Astrocyte (in vitro differentiated cells and primary cell): ENCODE data around the gene ATP13A2. TPM values are rescaled to one million over a fixed set of nuclear protein-coding genes. Genes with fewer than 3 reads are reported as not detected.

Experiments
- DNase-seq: peaks from one replicate; pipeline ENCODE4 v3.0.0-alpha.2; 2010; ENCODE audit warnings: low read depth
- FAIRE-seq: peaks from 2 replicates; lab custom pipeline; 2011; peaks lifted over from hg19 to GRCh38; lab: Jason Lieb, UNC
- H2AFZ ChIP-seq: 2 replicates; pipeline ENCODE4 v1.6.0; 2012; ENCODE audit warnings: low read depth, low read length, inconsistent platforms
- H3K27ac ChIP-seq: 2 replicates; pipeline ENCODE4 v1.5.1; 2011; ENCODE audit warnings: low read depth, low read length, inconsistent platforms
- H3K27me3 ChIP-seq: 2 replicates; pipeline ENCODE4 v1.6.0; 2011; ENCODE audit warnings: low read length, inconsistent platforms; ENCODE audit not compliant: insufficient read depth
- H3K36me3 ChIP-seq: 2 replicates; pipeline ENCODE4 v1.5.1; 2011; ENCODE audit warnings: low read length, inconsistent platforms; ENCODE audit not compliant: insufficient read depth
- H3K4me1 ChIP-seq: 2 replicates; pipeline ENCODE4 v1.5.1; 2011; ENCODE audit warnings: low read length, inconsistent platforms; ENCODE audit not compliant: insufficient read depth
- H3K4me2 ChIP-seq: 2 replicates; pipeline ENCODE4 v1.6.0; 2012; ENCODE audit warnings: low read length, inconsistent platforms
- H3K4me3 ChIP-seq: 2 replicates; pipeline ENCODE4 v1.5.1; 2011; ENCODE audit warnings: low read depth, mild to moderate bottlenecking, low read length, inconsistent platforms; ENCODE audit not compliant: insufficient read depth
- H3K79me2 ChIP-seq: 2 replicates; pipeline ENCODE4 v1.6.0; 2012; ENCODE audit warnings: mild to moderate bottlenecking, low read length, inconsistent platforms; ENCODE audit not compliant: insufficient read depth
- H3K9ac ChIP-seq: 2 replicates; pipeline ENCODE4 v1.6.0; 2012; ENCODE audit warnings: mild to moderate bottlenecking, low read length, inconsistent platforms
- H3K9me3 ChIP-seq: 2 replicates; pipeline ENCODE4 v1.5.1; 2012; ENCODE audit warnings: low read depth, mild to moderate bottlenecking, low read length, inconsistent platforms; ENCODE audit not compliant: insufficient read depth
- H4K20me1 ChIP-seq: 2 replicates; pipeline ENCODE4 v1.6.0; 2012; ENCODE audit warnings: low read length, inconsistent platforms; ENCODE audit not compliant: insufficient read depth
- H3K27ac Mint-ChIP-seq: one replicate; pipeline ENCODE4 v1.8.0; 2021; ENCODE audit warnings: mild to moderate bottlenecking, mixed read lengths; ENCODE audit not compliant: unreplicated experiment
- H3K27me3 Mint-ChIP-seq: one replicate; pipeline ENCODE4 v1.8.0; 2021; ENCODE audit warnings: low read depth, mixed read lengths; ENCODE audit not compliant: unreplicated experiment
- H3K36me3 Mint-ChIP-seq: one replicate; pipeline ENCODE4 v1.8.0; 2021; ENCODE audit warnings: low read depth, mixed read lengths; ENCODE audit not compliant: unreplicated experiment
- H3K4me1 Mint-ChIP-seq: one replicate; pipeline ENCODE4 v1.8.0; 2021; ENCODE audit warnings: low read depth, mixed read lengths; ENCODE audit not compliant: unreplicated experiment
- H3K4me3 Mint-ChIP-seq: one replicate; pipeline ENCODE4 v1.8.0; 2021; ENCODE audit warnings: mild to moderate bottlenecking, moderate library complexity, mixed read lengths; ENCODE audit not compliant: unreplicated experiment
- H3K9me3 Mint-ChIP-seq: one replicate; pipeline ENCODE4 v1.8.0; 2021; ENCODE audit warnings: mild to moderate bottlenecking, mixed read lengths; ENCODE audit not compliant: unreplicated experiment
- EZH2 ChIP-seq: IDR thresholded peaks from 2 replicates; pipeline ENCODE4 v1.6.1; 2012; ENCODE audit warnings: mild to moderate bottlenecking, low read length, inconsistent platforms; ENCODE audit not compliant: insufficient read depth
- total RNA-seq: library from RNA; stranded (reverse); gene quantifications from 2 replicates; pipeline ENCODE4 v1.2.1, GENCODE V29; 2021
- TF ChIP-seq, protein P1 (sequence below): IDR thresholded peaks from 2 replicates; pipeline ENCODE4 v1.5.1; 2011; ENCODE audit warnings: low read depth, mild to moderate bottlenecking, inconsistent platforms, low read length, moderate library complexity; ENCODE audit not compliant: insufficient read depth

Gene ATP13A2
- total RNA-seq, 1 donor from 2014 or later: 67.8 TPM

- H3K79me2 ChIP-seq: no peaks in the 10 kb centered on the region
- no peak overlapping the region for H2AFZ ChIP-seq
- no peak overlapping the region for H3K4me3 ChIP-seq
- H3K4me1 Mint-ChIP-seq: no peaks in the 10 kb centered on the region
- no peak overlapping the region for H3K4me2 ChIP-seq
- H3K9ac ChIP-seq: no peak overlapping the region
- no peaks in the 10 kb centered on the region for H3K27me3 Mint-ChIP-seq
- FAIRE-seq (no peak), DNase-seq (no peak)
- H3K9me3 Mint-ChIP-seq: no peaks in the 10 kb centered on the region
- no peaks in the 10 kb centered on the region for H3K36me3 ChIP-seq
- H3K27ac Mint-ChIP-seq: no peak overlapping the region
- TF ChIP-seq, protein P1, sequence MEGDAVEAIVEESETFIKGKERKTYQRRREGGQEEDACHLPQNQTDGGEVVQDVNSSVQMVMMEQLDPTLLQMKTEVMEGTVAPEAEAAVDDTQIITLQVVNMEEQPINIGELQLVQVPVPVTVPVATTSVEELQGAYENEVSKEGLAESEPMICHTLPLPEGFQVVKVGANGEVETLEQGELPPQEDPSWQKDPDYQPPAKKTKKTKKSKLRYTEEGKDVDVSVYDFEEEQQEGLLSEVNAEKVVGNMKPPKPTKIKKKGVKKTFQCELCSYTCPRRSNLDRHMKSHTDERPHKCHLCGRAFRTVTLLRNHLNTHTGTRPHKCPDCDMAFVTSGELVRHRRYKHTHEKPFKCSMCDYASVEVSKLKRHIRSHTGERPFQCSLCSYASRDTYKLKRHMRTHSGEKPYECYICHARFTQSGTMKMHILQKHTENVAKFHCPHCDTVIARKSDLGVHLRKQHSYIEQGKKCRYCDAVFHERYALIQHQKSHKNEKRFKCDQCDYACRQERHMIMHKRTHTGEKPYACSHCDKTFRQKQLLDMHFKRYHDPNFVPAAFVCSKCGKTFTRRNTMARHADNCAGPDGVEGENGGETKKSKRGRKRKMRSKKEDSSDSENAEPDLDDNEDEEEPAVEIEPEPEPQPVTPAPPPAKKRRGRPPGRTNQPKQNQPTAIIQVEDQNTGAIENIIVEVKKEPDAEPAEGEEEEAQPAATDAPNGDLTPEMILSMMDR: no peak
- TF ChIP-seq EZH2: no peak
- peaks cover 23% of the 10 kb centered on the region for H3K36me3 Mint-ChIP-seq
- H3K27ac ChIP-seq: no peak overlapping the region
- H3K9me3 ChIP-seq: no peaks in the 10 kb centered on the region
- no peaks in the 10 kb centered on the region for H3K27me3 ChIP-seq
- no peaks in the 10 kb centered on the region for H3K4me1 ChIP-seq
- no peak overlapping the region for H3K4me3 Mint-ChIP-seq
- peaks cover 5% of the 10 kb centered on the region for H4K20me1 ChIP-seq
Observed at GRCh38 chr1:16996845-16997244, 14.9 kb downstream of the ATP13A2 start.

GRCh38 chr1:16993521-16994038 is 18.1 kb downstream of the ATP13A2 start:
- Histone ChIP-seq H2AFZ (no peak overlapping the region), H3K4me1 (no peaks in the 10 kb centered on the region), H3K27ac (no peak overlapping the region), H3K4me2 (no peak overlapping the region), H3K27me3 (no peaks in the 10 kb centered on the region), H3K9ac (no peak overlapping the region), H3K4me3 (no peak overlapping the region), H3K9me3 (no peaks in the 10 kb centered on the region), H4K20me1 (no peaks in the 10 kb centered on the region), H3K36me3 (no peaks in the 10 kb centered on the region), H3K79me2 (no peaks in the 10 kb centered on the region)
- no peak overlapping the region for H3K27ac Mint-ChIP-seq
- H3K27me3 Mint-ChIP-seq: no peaks in the 10 kb centered on the region
- no peak for FAIRE-seq
- H3K36me3 Mint-ChIP-seq: peaks cover 18% of the 10 kb centered on the region
- no peak for DNase-seq
- H3K4me3 Mint-ChIP-seq: no peak overlapping the region
- H3K9me3 Mint-ChIP-seq: peaks cover 1% of the 10 kb centered on the region
- TF ChIP-seq, protein P1: no peak
- no peak for TF ChIP-seq EZH2
- H3K4me1 Mint-ChIP-seq: no peaks in the 10 kb centered on the region

GRCh38 chr1:16992675-16993074 is 19.1 kb downstream of the ATP13A2 start:
- no peak overlapping the region for H3K4me3 Mint-ChIP-seq
- peaks cover 1% of the 10 kb centered on the region for H3K9me3 Mint-ChIP-seq
- no peak for FAIRE-seq
- Histone ChIP-seq H3K4me3 (no peak overlapping the region), H3K27ac (no peak overlapping the region), H3K4me2 (no peak overlapping the region), H3K79me2 (no peaks in the 10 kb centered on the region), H4K20me1 (no peaks in the 10 kb centered on the region), H3K4me1 (no peaks in the 10 kb centered on the region), H3K9ac (no peak overlapping the region), H2AFZ (no peak overlapping the region), H3K9me3 (no peaks in the 10 kb centered on the region), H3K27me3 (no peaks in the 10 kb centered on the region), H3K36me3 (no peaks in the 10 kb centered on the region)
- H3K27ac Mint-ChIP-seq: no peak overlapping the region
- TF ChIP-seq, protein P1: no peak
- no peak for DNase-seq
- no peaks in the 10 kb centered on the region for H3K27me3 Mint-ChIP-seq
- H3K4me1 Mint-ChIP-seq: no peaks in the 10 kb centered on the region
- H3K36me3 Mint-ChIP-seq: peaks cover 11% of the 10 kb centered on the region
